Measurements from ENCODE around the gene PSMB2.

DNA sequence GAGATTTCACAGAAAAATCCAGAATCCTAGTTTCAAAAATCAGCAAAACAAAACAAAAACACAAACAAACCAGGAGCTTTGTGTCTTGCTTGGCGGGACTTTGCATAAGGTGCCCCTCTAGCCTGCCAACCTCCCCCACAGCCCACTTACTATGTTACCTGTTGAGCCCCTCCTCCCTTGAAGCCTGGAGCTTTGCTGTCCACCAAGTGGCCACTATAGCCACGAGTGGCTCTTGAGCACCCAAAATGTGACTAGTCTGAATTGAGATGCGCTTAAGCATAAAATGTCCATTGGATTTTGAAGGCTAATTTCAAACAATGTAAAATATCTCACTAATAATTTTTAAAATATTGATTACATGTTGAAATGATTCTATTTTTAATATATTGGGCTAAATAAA is 56.0 kb downstream of the PSMB2 start:
- TF ChIP-seq EZH2 (IDR thresholded peaks at IDR 0.05; ENCODE audit: insufficient read depth, poor library complexity, severe bottlenecking) (no peak), EZH2phosphoT487 (IDR thresholded peaks at IDR 0.05; ENCODE audit: insufficient read depth, low read depth) (no peak)

All from GM23248 (cell line).